D721Med (cell line): ENCODE data around the gene ST7L.

ENCODE experiments used
- DNase-seq: peaks from one replicate; pipeline ENCODE4 v3.0.0; 2011; ENCODE audit warnings: low spot score; ENCODE audit not compliant: insufficient read length
- FAIRE-seq: peaks from 2 replicates; lab custom pipeline; 2011; peaks lifted over from hg19 to GRCh38; lab: Jason Lieb, UNC
- CTCF ChIP-seq: IDR thresholded peaks from 2 replicates; pipeline ENCODE4 v1.5.1; 2012; ENCODE audit warnings: mild to moderate bottlenecking, control low read depth; ENCODE audit not compliant: insufficient read depth; ENCODE audit errors: missing control alignments

ST7L gene

GRCh38 chr1:112548547-112548946, 70.4 kb downstream of the ST7L start:
- FAIRE-seq (no peak), DNase-seq (no peak)
- no peak for TF ChIP-seq CTCF

- TF ChIP-seq CTCF, result no peak
- no peak for DNase-seq
- no peak for FAIRE-seq
Measured at GRCh38 chr1:112546076-112546475, 72.9 kb downstream of the ST7L start.

- no peak for FAIRE-seq
- TF ChIP-seq CTCF, result no peak
- no peak for DNase-seq
Measured at GRCh38 chr1:112544751-112545150, 74.2 kb downstream of the ST7L start.

GRCh38 chr1:112544011-112544688, 74.8 kb downstream of the ST7L start:
- FAIRE-seq (no peak), DNase-seq (no peak)
- no peak for TF ChIP-seq CTCF

DNA sequence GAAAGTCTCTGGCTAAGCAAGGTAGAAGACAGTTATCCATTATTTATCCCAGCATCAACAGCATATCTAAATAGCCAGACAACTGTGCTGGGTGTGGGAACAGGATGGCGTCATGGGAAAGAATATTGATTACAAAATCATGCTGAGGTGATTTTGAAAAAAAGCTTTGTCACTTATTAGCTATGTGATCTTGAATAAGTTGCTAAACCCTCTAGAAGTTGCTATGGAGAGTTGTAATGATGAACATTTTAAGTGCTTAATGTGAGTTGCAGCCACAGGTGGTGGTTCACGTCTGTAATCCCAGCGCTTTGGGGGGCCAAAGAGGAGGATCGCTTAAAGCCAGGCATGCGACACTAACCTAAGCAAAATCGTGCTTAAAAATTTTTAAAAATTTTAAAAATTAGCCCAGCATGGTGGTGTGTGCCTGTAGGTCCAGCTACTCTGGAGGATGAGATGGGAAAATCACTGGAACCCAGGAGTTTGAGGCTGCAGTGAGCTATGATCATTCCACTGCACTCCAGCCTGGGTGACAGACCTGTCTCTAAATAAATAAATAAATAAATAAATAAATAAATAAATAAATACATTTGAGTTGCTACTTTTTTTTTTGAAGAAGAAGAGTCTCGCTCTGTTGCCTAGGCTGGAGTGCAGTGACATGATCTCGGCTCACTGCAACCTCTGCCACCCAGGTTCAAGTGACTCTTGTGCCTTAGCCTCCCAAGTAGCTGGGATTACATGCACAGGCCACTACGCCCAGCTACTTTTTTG, 76.6 kb downstream of the ST7L start:
- FAIRE-seq, result no peak
- no peak for DNase-seq
- no peak for TF ChIP-seq CTCF

GRCh38 chr1:112541299-112541698, 77.6 kb downstream of the ST7L start:
- TF ChIP-seq CTCF, result no peak
- DNase-seq (no peak), FAIRE-seq (no peak)
